Effector CD8-positive, alpha-beta T cell (primary cell): ENCODE results near the gene CCNT2.
A peak's percentile ranks its signal among the peaks of the same experiment; 100 is the strongest.
"Not testable (repeated sequence)": the region's sequence is repeated elsewhere in the genome, so short reads cannot be mapped to it uniquely, and the experiment has no call there.

Source experiments
- DNase-seq: peaks from one replicate; lab custom pipeline; 2025; lab: John Stamatoyannopoulos, UW

The CCNT2 gene

DNA sequence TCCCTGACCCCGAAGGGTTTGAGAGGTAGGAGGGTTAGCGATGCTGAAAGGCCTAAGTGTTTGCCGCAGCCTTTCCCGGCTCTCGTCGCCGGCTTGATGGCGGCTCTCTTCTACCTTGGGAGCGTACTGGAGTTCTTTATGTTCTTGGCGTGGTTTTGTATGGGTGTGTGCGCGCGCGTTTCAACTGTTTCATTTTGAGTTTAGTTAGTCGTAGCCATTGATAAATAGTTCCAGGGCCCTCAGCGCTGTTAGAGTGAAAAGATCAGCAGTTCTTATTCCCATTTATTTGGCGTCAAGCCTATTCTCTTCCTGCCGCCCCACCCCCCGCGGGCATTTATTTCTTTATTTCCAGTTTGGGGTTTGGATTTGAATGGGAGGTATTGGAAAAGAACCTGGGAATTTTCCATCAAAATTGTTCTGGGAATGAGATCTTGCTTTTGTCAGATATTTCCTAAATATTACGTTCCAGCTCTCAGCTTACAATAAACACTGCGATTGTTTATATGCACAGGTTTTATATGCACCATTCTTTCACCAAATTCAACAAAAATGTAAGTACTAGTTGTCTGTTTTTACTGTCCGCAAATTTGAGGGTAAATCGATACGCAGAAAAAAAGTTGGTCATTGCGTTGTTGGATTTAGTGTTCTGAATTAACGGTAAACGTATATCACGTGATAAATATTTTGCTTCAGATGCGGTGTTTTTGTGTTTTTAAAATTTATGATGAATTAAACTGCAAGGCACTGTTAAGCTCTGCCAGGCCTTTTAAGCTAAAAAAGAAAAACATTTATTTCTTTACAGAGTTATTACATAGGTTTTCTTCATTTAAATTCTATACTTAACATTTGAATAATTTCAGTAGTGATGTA, 954 bp downstream of the CCNT2 start:
- DNase-seq = peak; percentile 10

DNA sequence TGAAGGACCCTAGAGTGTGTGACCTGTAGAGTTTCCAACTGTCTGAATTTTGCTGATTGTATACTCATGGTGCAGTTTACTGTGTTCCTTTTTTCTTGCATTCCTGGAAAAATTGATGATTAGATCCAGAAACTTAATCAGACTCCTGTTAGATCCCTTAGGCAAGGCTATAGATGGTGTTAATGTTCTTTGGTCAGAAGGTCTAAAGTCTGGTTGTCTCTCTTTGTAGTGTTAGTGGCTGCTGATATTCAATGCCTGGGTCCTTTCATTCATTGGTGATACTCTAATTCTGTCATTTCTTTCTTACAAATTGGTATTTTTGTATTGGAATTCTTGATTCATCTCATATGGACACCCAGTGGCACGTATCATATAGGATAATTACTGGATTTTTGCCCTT, 6.3 kb downstream of the CCNT2 start:
- DNase-seq = no peak

DNA sequence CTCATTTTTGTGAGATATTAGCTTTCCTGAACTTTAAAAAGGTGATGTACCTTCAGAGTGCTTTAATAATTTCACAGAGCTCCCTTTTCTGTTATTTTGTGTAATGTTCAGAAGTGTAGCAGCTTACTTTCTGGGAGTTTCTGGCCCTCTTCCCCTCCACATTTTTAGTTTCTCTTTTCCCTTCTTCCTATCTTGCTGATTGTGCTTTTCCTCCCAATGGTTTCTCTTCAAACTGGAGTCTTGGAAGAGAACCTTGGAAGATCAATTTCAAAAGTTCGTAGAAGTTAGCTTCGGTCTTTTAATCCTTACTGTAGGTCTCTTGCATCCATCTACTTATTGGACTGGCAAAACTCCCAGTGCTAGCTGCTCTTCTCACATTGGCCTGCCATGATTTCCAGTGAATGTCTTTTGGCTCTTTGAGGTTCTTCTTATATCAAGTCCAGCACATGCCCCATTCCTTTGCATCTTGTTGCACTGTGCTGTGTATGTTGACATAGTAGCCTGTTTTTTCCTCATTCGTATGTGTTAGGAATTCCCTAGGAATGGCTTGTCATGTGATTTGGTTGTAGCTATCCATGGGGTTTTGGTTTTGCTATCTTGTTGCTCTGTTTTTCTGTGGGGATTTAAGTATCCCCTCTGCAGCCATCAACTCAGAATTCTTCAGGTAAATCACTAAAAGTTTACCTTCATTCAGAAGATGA, 7.8 kb downstream of the CCNT2 start:
- no peak for DNase-seq

DNA sequence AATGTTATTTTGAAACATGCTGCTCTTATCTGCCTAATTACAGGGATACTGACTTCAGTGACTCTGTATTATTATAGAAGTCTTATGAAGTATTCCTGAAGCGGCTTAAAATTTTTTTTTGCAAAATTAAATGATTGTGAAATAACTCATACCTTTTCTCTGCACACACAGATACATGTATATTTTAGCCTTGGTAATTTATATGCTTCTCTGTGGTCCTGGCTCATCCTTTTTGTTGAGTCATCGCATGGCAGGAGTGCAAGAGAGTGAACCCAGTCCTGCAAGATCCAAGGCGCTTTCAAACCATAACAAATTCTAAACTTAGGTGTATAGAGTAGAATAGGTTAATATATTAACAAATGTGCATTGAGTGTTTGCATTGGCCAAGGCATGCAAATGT, 8.6 kb downstream of the CCNT2 start:
- DNase-seq = no peak

DNA sequence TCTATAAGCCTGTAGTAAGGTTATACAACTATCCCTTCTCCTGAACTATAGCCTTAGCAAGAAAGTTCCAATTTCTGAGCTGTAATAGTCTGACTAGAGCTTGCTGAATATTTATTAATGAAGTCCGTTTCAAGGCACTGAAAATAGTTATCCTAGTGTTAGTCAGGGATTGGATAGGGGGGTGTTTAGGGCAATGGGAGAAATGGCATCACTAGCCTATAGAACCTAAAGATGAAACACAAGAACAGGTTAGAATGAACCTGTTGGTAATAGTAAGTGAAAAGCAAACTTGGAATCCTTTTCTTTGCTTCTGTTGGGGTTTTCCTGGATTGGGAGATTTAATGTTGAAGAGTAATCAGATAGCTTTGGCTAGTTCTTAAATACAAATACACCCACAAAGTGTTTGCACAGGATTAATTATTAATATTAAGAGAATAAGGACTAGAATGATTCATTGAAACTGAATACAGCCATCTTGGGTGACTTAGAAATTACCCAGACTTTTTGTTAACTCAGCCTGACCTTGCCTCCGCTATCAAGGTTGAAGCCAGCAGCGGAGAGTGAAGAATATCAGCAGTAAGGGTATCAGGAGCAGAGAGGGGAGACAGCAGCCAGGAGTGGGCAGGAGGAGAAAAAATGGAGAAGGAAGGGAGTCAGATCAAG, 14.4 kb downstream of the CCNT2 start:
- DNase-seq = no peak

DNA sequence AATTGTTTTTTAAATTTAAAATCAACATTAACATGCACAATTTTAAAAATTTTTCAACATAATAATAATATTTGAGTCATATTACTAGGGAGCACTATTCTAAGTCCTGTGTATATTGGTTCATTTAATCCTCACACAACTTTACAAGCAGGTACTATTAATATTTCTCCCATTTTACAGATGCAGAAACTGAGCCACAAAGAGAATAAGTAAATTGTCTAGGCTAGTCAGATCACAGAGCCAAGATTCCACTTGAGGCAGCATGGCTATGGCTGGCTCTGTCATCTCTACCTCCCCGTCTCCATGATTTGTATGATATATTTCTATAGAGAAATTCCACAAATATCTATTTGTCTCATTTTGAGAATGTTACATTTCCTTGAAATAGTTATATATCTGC, 15.1 kb downstream of the CCNT2 start:
- no peak for DNase-seq

DNA sequence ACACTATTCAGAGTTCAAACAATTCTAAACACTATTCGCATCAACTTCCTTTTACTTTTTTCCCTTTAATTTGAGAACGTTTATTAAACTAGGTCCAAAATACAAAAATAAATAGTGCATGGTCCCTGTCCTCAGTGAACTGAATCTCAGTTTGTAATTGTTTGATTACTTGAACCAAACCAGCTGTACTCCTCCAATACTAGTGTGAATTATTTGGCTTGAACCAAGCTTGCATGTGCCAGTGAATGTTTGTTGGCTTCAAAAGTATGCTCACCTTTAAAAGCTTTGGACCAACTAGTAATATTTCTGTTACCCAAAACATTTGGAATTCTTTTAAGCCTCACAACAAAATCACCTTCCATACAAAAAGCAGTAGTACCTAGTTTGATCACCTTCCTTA, 15.5 kb downstream of the CCNT2 start:
- DNase-seq = no peak

DNA sequence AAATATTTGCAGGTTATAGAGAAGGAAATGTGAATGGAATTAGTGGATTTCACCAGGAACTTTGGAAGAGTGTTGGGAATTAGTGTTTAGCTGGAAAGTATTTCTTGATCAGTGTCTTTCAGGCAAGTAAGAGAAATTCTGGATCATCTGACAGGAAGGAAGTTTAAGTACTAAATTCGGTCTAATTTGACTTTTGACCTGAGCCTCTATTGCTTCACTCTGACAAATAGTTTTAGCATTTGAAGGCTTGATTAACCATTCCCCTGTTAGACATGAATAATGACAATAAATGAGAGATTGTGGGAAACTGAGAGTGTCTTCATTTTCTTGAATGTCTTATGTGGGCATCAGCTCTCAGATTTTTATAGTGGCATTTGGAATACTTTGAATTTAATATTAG, 16.0 kb downstream of the CCNT2 start:
- no peak for DNase-seq

DNA sequence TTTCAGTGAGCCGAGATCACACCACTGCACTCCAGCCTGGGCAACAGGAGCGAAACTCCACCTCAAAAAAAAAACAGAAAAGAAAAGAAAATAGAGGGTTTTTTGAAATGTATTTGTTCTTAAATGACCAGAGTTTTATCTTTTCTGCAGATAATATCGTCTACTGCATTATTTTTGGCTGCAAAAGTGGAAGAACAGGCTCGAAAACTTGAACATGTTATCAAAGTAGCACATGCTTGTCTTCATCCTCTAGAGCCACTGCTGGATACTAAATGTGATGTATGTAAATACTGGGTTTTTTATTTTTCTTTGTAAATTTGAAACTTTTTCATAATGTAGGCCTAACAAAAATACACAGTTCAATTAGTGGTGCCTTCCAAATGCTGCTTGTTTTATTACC, 18.1 kb downstream of the CCNT2 start:
- no peak for DNase-seq

DNA sequence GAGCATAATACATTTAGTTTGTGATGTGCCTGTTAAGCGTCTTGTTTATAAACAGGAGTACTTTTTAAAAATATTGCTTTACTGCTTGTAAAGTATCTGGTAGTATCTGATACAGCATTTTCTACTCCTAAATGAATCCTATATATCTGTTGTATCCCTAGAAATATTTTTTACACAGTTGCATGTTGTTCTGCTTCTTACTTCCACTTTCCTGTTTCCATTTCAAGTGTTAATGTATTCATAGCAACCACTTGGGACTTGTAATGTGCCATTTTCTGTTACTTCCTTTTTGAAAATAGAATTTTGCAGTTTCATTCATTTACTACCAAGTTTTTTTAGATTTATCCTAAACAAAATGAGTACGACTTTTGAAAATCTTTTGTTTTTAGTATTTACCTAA, 24.9 kb downstream of the CCNT2 start:
- no peak for DNase-seq

DNA sequence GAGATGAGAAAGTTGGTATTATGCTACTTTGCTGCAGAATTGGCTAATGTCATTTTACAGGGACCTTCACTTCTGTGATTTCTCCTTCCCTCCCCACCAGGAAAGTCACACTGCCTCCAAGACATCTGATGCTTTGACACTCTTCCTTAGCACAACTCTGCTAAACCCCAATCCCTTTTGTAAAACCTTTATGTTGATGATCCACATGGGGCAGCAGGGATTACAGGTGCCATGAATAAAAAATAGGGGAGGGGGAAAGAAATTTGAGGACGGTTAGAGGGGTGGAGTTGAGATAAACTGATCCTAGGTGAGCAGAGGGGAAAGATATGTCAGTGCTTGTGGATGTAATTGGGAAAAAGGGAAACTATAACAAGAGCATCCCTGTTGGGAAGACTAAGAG, 26.4 kb downstream of the CCNT2 start:
- no peak for DNase-seq

DNA sequence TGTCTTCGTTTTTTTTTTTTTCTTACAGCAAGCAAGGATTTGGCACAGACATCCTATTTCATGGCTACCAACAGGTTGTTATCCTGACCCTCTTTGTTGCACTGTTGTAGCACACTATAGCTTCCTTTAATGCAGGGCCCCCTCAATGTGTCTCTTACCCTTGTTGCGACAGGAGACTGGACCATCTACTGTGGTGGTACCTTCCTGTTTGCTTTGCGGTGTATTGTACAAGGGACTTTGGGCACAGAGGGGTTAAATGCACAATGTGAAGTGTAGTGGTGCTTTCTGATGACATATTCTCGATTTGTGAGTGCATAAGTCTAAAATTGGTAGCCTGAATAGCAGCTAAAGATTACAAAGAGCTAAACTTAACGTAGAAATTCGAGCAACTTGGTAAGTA, 27.5 kb downstream of the CCNT2 start:
- DNase-seq = no peak

DNA sequence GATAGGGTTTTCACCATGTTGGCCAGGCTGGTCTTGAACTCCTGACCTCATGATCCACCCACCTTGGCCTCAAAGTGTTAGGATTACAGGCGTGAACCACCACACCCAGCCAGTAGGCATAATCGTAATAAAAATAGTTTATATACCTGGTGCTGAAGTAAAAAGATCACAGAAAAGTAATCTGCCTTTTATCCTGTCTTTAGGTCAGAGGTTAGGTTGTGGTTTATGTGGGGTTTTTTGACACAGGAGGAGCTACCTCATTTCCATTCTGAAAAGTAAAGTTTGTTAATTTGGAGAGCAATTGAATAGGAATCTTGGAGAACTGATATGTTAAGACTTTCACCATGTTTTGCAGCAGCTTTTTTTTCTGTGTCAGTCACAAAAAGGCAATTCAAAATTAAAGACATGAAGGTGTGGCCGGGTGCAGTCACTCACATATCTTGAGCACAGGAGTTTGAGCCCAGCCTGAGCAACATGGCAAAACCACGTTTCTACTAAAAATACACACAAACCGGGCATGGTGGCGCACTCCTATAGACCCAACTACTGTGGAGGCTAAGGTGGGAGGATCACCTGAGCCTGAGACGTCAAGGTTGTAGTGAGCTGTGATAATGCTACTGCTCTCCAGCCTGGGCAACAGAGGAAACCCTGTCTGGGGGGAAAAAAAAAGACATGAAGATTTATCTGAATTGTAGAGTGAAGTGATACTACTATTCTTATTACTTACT, 31.5 kb downstream of the CCNT2 start:
- DNase-seq = no peak

DNA sequence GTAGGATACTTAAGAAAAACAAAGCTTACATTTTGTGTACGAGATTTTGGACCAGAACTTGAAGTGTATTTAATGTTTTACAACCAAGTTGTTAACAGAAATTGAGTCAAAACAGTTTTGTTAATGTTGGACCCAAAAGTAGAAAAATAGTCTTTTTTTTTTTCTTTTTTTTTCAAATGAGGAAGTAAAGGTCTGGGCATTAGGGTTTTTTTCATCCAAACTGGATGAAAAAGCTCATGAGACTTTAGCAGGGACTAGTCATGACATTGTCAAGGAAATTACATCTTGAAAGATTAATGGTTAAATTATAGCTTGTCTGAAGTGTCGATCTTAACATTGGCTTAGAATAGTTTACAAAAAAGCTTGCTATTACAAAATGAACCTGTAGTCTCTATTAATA, 32.3 kb downstream of the CCNT2 start:
- no peak for DNase-seq

DNA sequence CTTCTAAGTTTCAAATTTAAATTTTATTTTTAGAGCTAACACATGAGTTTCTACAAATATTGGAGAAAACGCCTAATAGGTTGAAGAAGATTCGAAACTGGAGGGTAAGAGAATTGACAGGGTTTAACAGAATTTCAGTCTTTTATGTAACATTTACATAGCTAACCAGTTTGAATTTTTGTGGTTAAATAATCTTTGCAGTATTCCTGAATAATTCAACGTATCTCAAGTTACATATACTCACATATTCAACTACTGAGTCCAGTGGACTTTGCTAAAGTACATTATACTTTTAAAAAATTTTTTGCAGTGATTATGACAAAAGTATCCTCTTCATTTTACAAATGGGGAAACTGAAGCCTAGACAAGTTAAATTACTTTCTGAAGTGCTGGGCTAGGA, 34.0 kb downstream of the CCNT2 start:
- DNase-seq = no peak

DNA sequence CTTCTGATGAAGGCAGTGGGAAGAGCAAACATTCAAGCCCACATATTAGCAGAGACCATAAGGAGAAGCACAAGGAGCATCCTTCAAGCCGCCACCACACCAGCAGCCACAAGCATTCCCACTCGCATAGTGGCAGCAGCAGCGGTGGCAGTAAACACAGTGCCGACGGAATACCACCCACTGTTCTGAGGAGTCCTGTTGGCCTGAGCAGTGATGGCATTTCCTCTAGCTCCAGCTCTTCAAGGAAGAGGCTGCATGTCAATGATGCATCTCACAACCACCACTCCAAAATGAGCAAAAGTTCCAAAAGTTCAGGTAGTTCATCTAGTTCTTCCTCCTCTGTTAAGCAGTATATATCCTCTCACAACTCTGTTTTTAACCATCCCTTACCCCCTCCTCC, 35.4 kb downstream of the CCNT2 start:
- no peak for DNase-seq

DNA sequence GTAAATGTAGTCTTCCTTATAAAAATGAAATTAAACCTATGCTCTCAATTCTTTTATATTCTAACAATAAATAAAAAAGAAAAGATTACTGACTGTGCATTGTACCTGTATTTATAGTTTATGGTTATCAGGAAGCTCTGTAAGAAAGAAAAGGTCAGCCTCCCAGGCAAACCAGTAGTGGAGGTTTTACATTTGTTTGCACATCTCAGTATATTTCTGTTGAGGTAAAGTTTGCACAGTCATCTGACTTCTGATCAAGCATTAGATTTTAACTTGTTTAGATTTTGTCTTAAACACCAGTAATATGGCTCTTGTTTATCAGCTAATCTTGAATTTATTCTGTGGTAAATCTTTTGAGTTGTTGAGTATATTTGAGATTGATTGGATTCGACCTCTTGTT, 37.1 kb downstream of the CCNT2 start:
- DNase-seq = no peak

DNA sequence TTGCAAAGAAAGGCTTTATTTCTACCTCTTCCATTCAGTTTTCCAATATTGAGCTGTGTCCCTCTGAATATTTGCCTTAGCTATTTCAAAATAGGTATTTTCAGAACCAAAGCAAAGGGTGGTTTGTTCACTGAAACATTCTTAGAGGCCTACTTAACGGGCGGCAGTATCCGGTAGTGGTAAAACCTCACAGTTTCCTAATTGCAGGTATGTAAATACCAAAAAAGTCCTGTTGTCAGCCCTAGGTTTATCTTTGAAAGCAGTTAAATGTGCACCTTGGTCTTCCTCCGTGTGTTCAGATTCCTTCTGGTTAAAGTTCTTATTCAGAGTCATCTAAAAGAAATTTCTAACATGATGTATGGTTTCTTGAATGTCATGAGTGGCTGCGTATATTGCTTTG, 38.9 kb downstream of the CCNT2 start:
- no peak for DNase-seq

DNA sequence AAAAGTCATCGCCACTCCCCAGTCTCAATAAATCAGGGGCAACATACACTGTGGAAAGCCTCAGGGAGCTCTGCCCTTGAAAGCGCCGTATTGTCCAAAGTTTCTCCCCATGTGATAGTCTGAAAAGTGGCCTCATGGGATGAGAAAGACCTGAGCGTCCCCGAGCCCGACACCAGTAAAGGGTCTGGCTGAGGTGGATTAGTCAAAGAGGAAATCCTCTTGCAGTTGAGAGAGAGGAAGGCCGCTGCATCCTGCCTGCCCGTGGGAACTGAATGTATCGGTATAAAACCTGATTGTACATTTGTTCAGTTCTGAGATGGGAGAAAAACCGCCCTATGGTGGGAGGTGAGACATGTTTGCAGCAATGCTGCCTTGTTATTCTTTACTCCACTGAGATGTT, 48.5 kb downstream of the CCNT2 start:
- not testable (repeated sequence) for DNase-seq

DNA sequence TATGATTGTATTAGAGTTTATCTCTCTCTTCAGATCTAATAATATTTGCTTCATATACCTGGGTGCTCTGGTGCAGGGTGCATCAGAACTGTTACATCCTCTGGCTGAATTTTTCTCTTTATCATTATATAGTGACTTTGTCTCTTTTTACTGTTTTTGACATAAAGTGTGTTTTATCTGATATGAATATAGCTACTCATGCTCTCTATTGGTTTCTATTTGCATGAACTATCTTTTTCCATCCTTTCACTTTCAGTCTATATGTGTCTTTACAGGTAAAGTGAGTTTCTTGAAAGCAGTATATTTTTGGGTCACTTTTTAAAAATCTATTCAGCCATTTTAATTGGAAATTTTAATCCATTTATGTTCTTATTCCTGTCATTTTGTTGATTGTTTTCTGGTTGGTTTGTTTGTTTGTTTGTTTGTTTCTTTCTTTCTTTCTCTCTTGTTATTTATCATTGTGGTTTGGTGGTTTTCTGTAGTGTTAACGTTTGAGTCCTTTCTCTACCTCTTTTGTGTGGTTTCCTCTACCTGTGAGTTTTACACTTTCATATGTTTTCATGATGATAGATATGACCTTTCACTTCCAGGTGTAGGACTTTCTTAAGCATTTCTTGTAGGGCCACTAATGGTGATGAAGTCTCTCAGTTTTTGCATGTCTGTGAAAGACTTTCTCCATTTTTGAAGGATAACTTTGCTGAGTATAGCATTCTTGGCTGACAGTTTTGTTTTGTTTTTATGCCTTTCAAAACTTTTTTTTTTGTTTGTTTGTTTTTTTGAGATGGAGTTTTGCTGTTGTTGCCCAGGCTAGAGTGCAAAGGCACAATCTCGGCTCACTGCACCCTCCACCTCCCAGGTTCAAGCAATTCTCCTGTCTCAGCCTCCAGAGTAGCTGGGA, 54.9 kb downstream of the CCNT2 start:
- DNase-seq = no peak

DNA sequence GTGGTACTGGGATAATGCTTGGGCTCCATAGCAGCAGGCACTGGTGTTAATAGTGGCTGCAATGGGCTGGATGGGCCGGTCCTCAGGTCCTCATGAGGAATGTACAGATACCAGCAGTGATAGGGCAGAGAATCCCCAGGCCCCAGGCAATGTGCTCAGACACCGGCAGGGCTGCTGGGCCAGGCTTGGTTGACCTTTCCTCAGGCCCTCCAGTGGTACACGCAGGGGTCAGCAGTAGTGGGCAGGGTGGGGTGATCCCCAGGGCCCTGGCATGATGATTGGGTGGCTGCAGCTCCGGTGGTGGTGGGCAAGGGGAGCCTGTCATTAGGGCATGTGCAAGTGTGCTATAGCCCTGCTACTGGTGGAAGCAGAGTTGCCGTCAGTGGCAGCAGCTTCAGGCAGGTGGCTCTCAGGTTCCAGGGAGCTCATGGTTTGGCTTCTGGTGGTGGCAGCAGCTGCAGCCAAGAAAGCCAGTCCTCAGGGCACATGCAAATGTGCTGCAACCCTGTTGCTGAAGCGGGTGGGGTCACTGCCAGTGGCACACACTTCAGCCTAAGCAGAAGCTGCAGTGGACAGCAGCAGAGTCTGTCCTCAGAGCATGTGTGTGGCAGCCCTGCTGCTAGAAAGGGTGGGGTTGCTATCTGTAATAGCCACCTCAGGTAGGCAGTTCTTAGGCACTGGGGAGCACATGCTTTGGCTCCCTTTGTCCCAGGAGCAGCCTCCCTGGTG, 56.8 kb downstream of the CCNT2 start:
- no peak for DNase-seq
